NB4 (cell line): ENCODE results near the gene BIN1.

Experiments
- POLR2A ChIP-seq: IDR thresholded peaks from 2 replicates; pipeline ENCODE4 v1.6.1; 2011; ENCODE audit warnings: mild to moderate bottlenecking; ENCODE audit not compliant: insufficient read length; ENCODE audit errors: extremely low read depth
- TF ChIP-seq, protein P1 (sequence below): IDR thresholded peaks from one replicate; pipeline ENCODE4 v1.5.1; 2012; ENCODE audit warnings: low read depth, low read length
- TF ChIP-seq, protein P2 (sequence below): IDR thresholded peaks from 2 replicates; pipeline ENCODE4 v1.6.1; 2011; ENCODE audit warnings: low read depth, low read length

- TF ChIP-seq, protein P1, sequence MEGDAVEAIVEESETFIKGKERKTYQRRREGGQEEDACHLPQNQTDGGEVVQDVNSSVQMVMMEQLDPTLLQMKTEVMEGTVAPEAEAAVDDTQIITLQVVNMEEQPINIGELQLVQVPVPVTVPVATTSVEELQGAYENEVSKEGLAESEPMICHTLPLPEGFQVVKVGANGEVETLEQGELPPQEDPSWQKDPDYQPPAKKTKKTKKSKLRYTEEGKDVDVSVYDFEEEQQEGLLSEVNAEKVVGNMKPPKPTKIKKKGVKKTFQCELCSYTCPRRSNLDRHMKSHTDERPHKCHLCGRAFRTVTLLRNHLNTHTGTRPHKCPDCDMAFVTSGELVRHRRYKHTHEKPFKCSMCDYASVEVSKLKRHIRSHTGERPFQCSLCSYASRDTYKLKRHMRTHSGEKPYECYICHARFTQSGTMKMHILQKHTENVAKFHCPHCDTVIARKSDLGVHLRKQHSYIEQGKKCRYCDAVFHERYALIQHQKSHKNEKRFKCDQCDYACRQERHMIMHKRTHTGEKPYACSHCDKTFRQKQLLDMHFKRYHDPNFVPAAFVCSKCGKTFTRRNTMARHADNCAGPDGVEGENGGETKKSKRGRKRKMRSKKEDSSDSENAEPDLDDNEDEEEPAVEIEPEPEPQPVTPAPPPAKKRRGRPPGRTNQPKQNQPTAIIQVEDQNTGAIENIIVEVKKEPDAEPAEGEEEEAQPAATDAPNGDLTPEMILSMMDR: no peak
- no peak for TF ChIP-seq POLR2A
- TF ChIP-seq, protein P2, sequence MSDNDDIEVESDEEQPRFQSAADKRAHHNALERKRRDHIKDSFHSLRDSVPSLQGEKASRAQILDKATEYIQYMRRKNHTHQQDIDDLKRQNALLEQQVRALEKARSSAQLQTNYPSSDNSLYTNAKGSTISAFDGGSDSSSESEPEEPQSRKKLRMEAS: no peak
These were observed 15.8 kb downstream of the BIN1 start for GRCh38 chr2:127091148-127091547.
